Nephron (organoid): ENCODE results near the gene SLC6A11.

ENCODE experiments used
- H3K27ac Mint-ChIP-seq, 3 experiments: 2 replicates each; pipeline ENCODE4 v1.8.0; 2020; ENCODE audit warnings: mixed read lengths in 3 of 3, mild to moderate bottlenecking in 2 of 3, moderate library complexity in 1 of 3
- H3K27me3 Mint-ChIP-seq: 2 replicates; pipeline ENCODE4 v1.8.0; 2021; ENCODE audit warnings: low read depth, mild to moderate bottlenecking, moderate library complexity, mixed read lengths
- H3K36me3 Mint-ChIP-seq: 2 replicates; pipeline ENCODE4 v1.8.0; 2020; ENCODE audit warnings: low read depth, mixed read lengths
- H3K4me1 Mint-ChIP-seq: 2 replicates; pipeline ENCODE4 v1.8.0; 2020; ENCODE audit warnings: mixed read lengths
- H3K4me3 Mint-ChIP-seq, 3 experiments: 2 replicates each; pipeline ENCODE4 v1.8.0; 2020; ENCODE audit warnings: mild to moderate bottlenecking in 3 of 3, mixed read lengths in 3 of 3, moderate library complexity in 2 of 3
- H3K9me3 Mint-ChIP-seq: 2 replicates; pipeline ENCODE4 v1.8.0; 2020; ENCODE audit warnings: mixed read lengths
- CTCF ChIP-seq, 3 experiments: fragments of 200-600 bp; sonication (generic); IDR thresholded peaks; one replicate each; pipeline ENCODE4 v1.5.0; 2021; ENCODE audit warnings: antibody characterized with exemption in 3 of 3; ENCODE audit not compliant: unreplicated experiment in 3 of 3

The SLC6A11 gene

GRCh38 chr3:10816019-10816862, at the start of gene SLC6A11:
Gene SLC6A11, plus strand, starts transcription at chr3:10816228. Its CDS starts 38 bp downstream, at chr3:10816266.
- no peak for TF ChIP-seq CTCF (IDR thresholded peaks at IDR 0.05; ENCODE audit: unreplicated experiment in 3 of 3)
- no peak within 1 kb of the TSS for H3K27ac Mint-ChIP-seq
- peaks cover 92% of the 10 kb centered on the region for H3K27me3 Mint-ChIP-seq
- H3K4me3 Mint-ChIP-seq = peak within 1 kb of the TSS; percentile 52 to 71 (median 70)
- no peaks in the 10 kb centered on the region for H3K4me1 Mint-ChIP-seq
- no peaks in the 10 kb centered on the region for H3K36me3 Mint-ChIP-seq
- H3K9me3 Mint-ChIP-seq = no peaks in the 10 kb centered on the region

GRCh38 chr3:10768708-10769394, 47.2 kb upstream of the SLC6A11 start:
- no peak for TF ChIP-seq CTCF (IDR thresholded peaks at IDR 0.05; ENCODE audit: unreplicated experiment in 3 of 3)
- Mint-ChIP-seq H3K9me3 (no peaks in the 10 kb centered on the region), H3K27me3 (peaks cover 35% of the 10 kb centered on the region), H3K4me3 (no peak overlapping the region), H3K36me3 (no peaks in the 10 kb centered on the region), H3K27ac (no peak overlapping the region), H3K4me1 (no peaks in the 10 kb centered on the region)

GRCh38 chr3:10770547-10770946, 45.5 kb upstream of the SLC6A11 start:
- no peaks in the 10 kb centered on the region for H3K9me3 Mint-ChIP-seq
- no peaks in the 10 kb centered on the region for H3K4me1 Mint-ChIP-seq
- H3K4me3 Mint-ChIP-seq = no peak overlapping the region
- peaks cover 37% of the 10 kb centered on the region for H3K27me3 Mint-ChIP-seq
- H3K36me3 Mint-ChIP-seq = no peaks in the 10 kb centered on the region
- no peak overlapping the region for H3K27ac Mint-ChIP-seq
- TF ChIP-seq CTCF (IDR thresholded peaks at IDR 0.05; ENCODE audit: unreplicated experiment in 3 of 3) = no peak

- Mint-ChIP-seq H3K27ac (no peak overlapping the region), H3K4me3 (no peak overlapping the region), H3K27me3 (peaks cover 35% of the 10 kb centered on the region), H3K36me3 (no peaks in the 10 kb centered on the region), H3K4me1 (no peaks in the 10 kb centered on the region), H3K9me3 (no peaks in the 10 kb centered on the region)
- no peak for TF ChIP-seq CTCF (IDR thresholded peaks at IDR 0.05; ENCODE audit: unreplicated experiment in 3 of 3)
Measured at GRCh38 chr3:10770981-10771380, 45.0 kb upstream of the SLC6A11 start.

GRCh38 chr3:10771486-10772270, 44.4 kb upstream of the SLC6A11 start:
- H3K27me3 Mint-ChIP-seq = peaks cover 35% of the 10 kb centered on the region

More at GRCh38 chr3:10771486-10772270, 44.4 kb upstream of the SLC6A11 start:
- no peak overlapping the region for H3K27ac Mint-ChIP-seq
- no peaks in the 10 kb centered on the region for H3K36me3 Mint-ChIP-seq
- H3K4me3 Mint-ChIP-seq = no peak overlapping the region
- H3K9me3 Mint-ChIP-seq = no peaks in the 10 kb centered on the region
- no peak for TF ChIP-seq CTCF (IDR thresholded peaks at IDR 0.05; ENCODE audit: unreplicated experiment in 3 of 3)
- no peaks in the 10 kb centered on the region for H3K4me1 Mint-ChIP-seq
